AG09309 (cell line): ENCODE measurements around the gene FKBP15.

Source experiments
- DNase-seq: peaks from one replicate; pipeline ENCODE4 v3.0.0-alpha.2; 2010; ENCODE audit warnings: low read depth
- H3K4me3 ChIP-seq: 2 replicates; pipeline ENCODE4 v1.5.1; 2011; ENCODE audit warnings: mild to moderate bottlenecking, low read depth, low read length, moderate library complexity; ENCODE audit not compliant: control insufficient read depth
- CTCF ChIP-seq: IDR thresholded peaks from 2 replicates; pipeline ENCODE4 v1.5.1; 2011; ENCODE audit warnings: mild to moderate bottlenecking, low read depth, low read length, inconsistent platforms; ENCODE audit not compliant: insufficient read depth, control insufficient read depth; ENCODE audit errors: missing control alignments

Gene FKBP15

GRCh38 chr9:113221800-113222481 lies 864 bp upstream of the FKBP15 start:
- DNase-seq = no peak
- TF ChIP-seq CTCF = no peak
- H3K4me3 ChIP-seq = peak overlapping the region; percentile 89

GRCh38 chr9:113220467-113221002 lies 542 bp downstream of the FKBP15 start:
- DNase-seq = no peak
- TF ChIP-seq CTCF = no peak
- H3K4me3 ChIP-seq = peak overlapping the region; percentile 89

- DNase-seq = peak; percentile 37
- H3K4me3 ChIP-seq = peak overlapping the region; percentile 89
- TF ChIP-seq CTCF = no peak
Measured at GRCh38 chr9:113219969-113220368, 1.1 kb downstream of the FKBP15 start.

- no peak overlapping the region; the same call in 1 of the 2 replicates for H3K4me3 ChIP-seq
- no peak for TF ChIP-seq CTCF
- DNase-seq = no peak
Measured at GRCh38 chr9:113219186-113219936, 1.7 kb downstream of the FKBP15 start.

GRCh38 chr9:113216406-113216805 lies 4.7 kb downstream of the FKBP15 start:
- no peak for DNase-seq
- H3K4me3 ChIP-seq = no peak overlapping the region
- TF ChIP-seq CTCF = no peak

- TF ChIP-seq CTCF = no peak
- DNase-seq = no peak
- no peak overlapping the region for H3K4me3 ChIP-seq
Measured at GRCh38 chr9:113215132-113215531, 5.9 kb downstream of the FKBP15 start.
